Activated CD4-positive, alpha-beta T cell treated with anti-CD3 and anti-CD28 coated beads for 36 hours (primary cell): Measurements from ENCODE around the gene ETS1. TPM values are rescaled to one million over a fixed set of nuclear protein-coding genes. Genes with fewer than 3 reads are reported as not detected.

Experiments used
- ATAC-seq: fragments of 200-7000 bp; cut with Tn5 transposase; one replicate; pipeline ENCODE4 v1.10.0; 2021; ENCODE audit warnings: mild to moderate bottlenecking, moderate library complexity
- CTCF ChIA-PET: fragments of 350-600 bp; sonication (Branson Sonifier 250); formaldehyde crosslinking; loops from one replicate; lab custom pipeline; 2021; ENCODE audit warnings: antibody characterized with exemption; lab: Charles Lee
- POLR2A ChIA-PET: fragments of 350-600 bp; sonication (Branson Sonifier 250); formaldehyde crosslinking; loops from one replicate; lab custom pipeline; 2021; ENCODE audit warnings: antibody characterized with exemption, inconsistent platforms; lab: Charles Lee
- DNase-seq: peaks from one replicate; pipeline ENCODE4 v3.0.0-alpha.2; 2020
- H3K27ac Mint-ChIP-seq: one replicate; pipeline ENCODE4 v1.8.0; 2021; ENCODE audit warnings: mixed read lengths
- H3K27me3 Mint-ChIP-seq: one replicate; pipeline ENCODE4 v1.8.0; 2021; ENCODE audit warnings: mixed read lengths
- H3K36me3 Mint-ChIP-seq: one replicate; pipeline ENCODE4 v1.8.0; 2021; ENCODE audit warnings: low read depth, mixed read lengths
- H3K4me1 Mint-ChIP-seq: one replicate; pipeline ENCODE4 v1.8.0; 2021; ENCODE audit warnings: mixed read lengths
- H3K4me3 Mint-ChIP-seq: one replicate; pipeline ENCODE4 v1.8.0; 2021; ENCODE audit warnings: mild to moderate bottlenecking, moderate library complexity, mixed read lengths
- H3K9me3 Mint-ChIP-seq: one replicate; pipeline ENCODE4 v1.8.0; 2021; ENCODE audit warnings: low read depth, mixed read lengths
- intact Hi-C, 2 experiments: fragments of 100-400 bp; cut with DNase I in 1 of 2; cut with micrococcal nuclease in 1 of 2; formaldehyde crosslinking; loops; one replicate each; pipeline versions ENCODE4 v1.14.2 to v1.15.1; 2022 to 2024; cut with DNase I, micrococcal nuclease
- total RNA-seq, 2 experiments: library from RNA; stranded (reverse); gene quantifications; one replicate each; pipeline ENCODE4 v1.2.3, GENCODE V29; 2021

The ETS1 gene
- total RNA-seq, 2 experiments from 2014 or later, result 410 to 449 TPM

- H3K36me3 Mint-ChIP-seq, result peaks cover 2% of the 10 kb centered on the region
- DNase-seq (no peak), ATAC-seq (no peak)
- ChIA-PET CTCF (no interaction called here), POLR2A (no interaction called here)
- intact Hi-C loops, result no loop called here
- no peak overlapping the region for H3K27ac Mint-ChIP-seq
- no peaks in the 10 kb centered on the region for H3K9me3 Mint-ChIP-seq
- H3K4me3 Mint-ChIP-seq, result no peak overlapping the region
- H3K27me3 Mint-ChIP-seq, result no peaks in the 10 kb centered on the region
- peaks cover 30% of the 10 kb centered on the region for H3K4me1 Mint-ChIP-seq
These were observed 16.7 kb downstream of the ETS1 start for GRCh38 chr11:128570632-128571031.

GRCh38 chr11:128569291-128569690 is 18.1 kb downstream of the ETS1 start:
- intact Hi-C loops, result no loop called here
- H3K27me3 Mint-ChIP-seq, result no peaks in the 10 kb centered on the region
- H3K9me3 Mint-ChIP-seq, result no peaks in the 10 kb centered on the region
- H3K4me3 Mint-ChIP-seq, result no peak overlapping the region
- DNase-seq (no peak), ATAC-seq (no peak)
- no peak overlapping the region for H3K27ac Mint-ChIP-seq
- CTCF ChIA-PET, result interaction anchor here (0.8 to 1.1 kb wide), 2 partner anchors 31 to 39 kb away, joined by 3 read pairs; no protein-coding TSS in a partner anchor
- POLR2A ChIA-PET, result no interaction called here
- peaks cover 2% of the 10 kb centered on the region for H3K36me3 Mint-ChIP-seq
- H3K4me1 Mint-ChIP-seq, result peaks cover 17% of the 10 kb centered on the region

- peaks cover under 1% of the 10 kb centered on the region for H3K36me3 Mint-ChIP-seq
- no peaks in the 10 kb centered on the region for H3K27me3 Mint-ChIP-seq
- H3K27ac Mint-ChIP-seq, result no peak overlapping the region
- peak; percentile 59 for DNase-seq
- ChIA-PET CTCF (no interaction called here), POLR2A (no interaction called here)
- H3K4me1 Mint-ChIP-seq, result peaks cover 14% of the 10 kb centered on the region
- no peak overlapping the region for H3K4me3 Mint-ChIP-seq
- intact Hi-C loops, result no loop called here
- ATAC-seq, result peak; percentile 87
- no peaks in the 10 kb centered on the region for H3K9me3 Mint-ChIP-seq
These were observed 19.1 kb downstream of the ETS1 start for GRCh38 chr11:128568166-128568778.

- Mint-ChIP-seq H3K27me3 (no peaks in the 10 kb centered on the region), H3K4me3 (no peak overlapping the region), H3K27ac (no peak overlapping the region), H3K36me3 (no peaks in the 10 kb centered on the region), H3K4me1 (peaks cover 12% of the 10 kb centered on the region), H3K9me3 (no peaks in the 10 kb centered on the region)
- ATAC-seq, result no peak
- ChIA-PET POLR2A (interaction anchor here (0.6 kb wide), 1 partner anchor 72 kb away, joined by 6 read pairs; no protein-coding TSS in a partner anchor), CTCF (interaction anchor here (0.8 kb wide), 1 partner anchor 63 kb away, joined by 3 read pairs; no protein-coding TSS in a partner anchor)
- intact Hi-C loops, result no loop called here
- DNase-seq, result no peak
These were observed 20.2 kb downstream of the ETS1 start for GRCh38 chr11:128567130-128567529.

- ChIA-PET CTCF (no interaction called here), POLR2A (no interaction called here)
- H3K4me1 Mint-ChIP-seq, result peaks cover 12% of the 10 kb centered on the region
- no peaks in the 10 kb centered on the region for H3K9me3 Mint-ChIP-seq
- no peak overlapping the region for H3K4me3 Mint-ChIP-seq
- intact Hi-C loops, result no loop called here
- no peaks in the 10 kb centered on the region for H3K36me3 Mint-ChIP-seq
- ATAC-seq (no peak), DNase-seq (no peak)
- no peaks in the 10 kb centered on the region for H3K27me3 Mint-ChIP-seq
- no peak overlapping the region for H3K27ac Mint-ChIP-seq
These were observed 21.5 kb downstream of the ETS1 start for GRCh38 chr11:128565881-128566280.

- ChIA-PET CTCF (no interaction called here), POLR2A (no interaction called here)
- DNase-seq (no peak), ATAC-seq (no peak)
- no peak overlapping the region for H3K4me3 Mint-ChIP-seq
- no peak overlapping the region for H3K27ac Mint-ChIP-seq
- H3K36me3 Mint-ChIP-seq, result no peaks in the 10 kb centered on the region
- intact Hi-C loops, result no loop called here
- H3K4me1 Mint-ChIP-seq, result peaks cover 19% of the 10 kb centered on the region
- no peaks in the 10 kb centered on the region for H3K27me3 Mint-ChIP-seq
- no peaks in the 10 kb centered on the region for H3K9me3 Mint-ChIP-seq
These were observed 22.6 kb downstream of the ETS1 start for GRCh38 chr11:128564642-128565245.

GRCh38 chr11:128563942-128564641 is 23.3 kb downstream of the ETS1 start:
- no peak for DNase-seq
- CTCF ChIA-PET, result interaction anchor here (0.6 kb wide), 1 partner anchor 39 kb away, joined by 3 read pairs; no protein-coding TSS in a partner anchor
- Mint-ChIP-seq H3K4me1 (peaks cover 24% of the 10 kb centered on the region), H3K27ac (no peak overlapping the region), H3K27me3 (no peaks in the 10 kb centered on the region), H3K4me3 (no peak overlapping the region), H3K9me3 (no peaks in the 10 kb centered on the region), H3K36me3 (peaks cover under 1% of the 10 kb centered on the region)
- POLR2A ChIA-PET, result no interaction called here
- intact Hi-C loops, result no loop called here
- ATAC-seq, result no peak

GRCh38 chr11:128563308-128563707 is 24.1 kb downstream of the ETS1 start:
- H3K27ac Mint-ChIP-seq, result no peak overlapping the region
- ChIA-PET CTCF (interaction anchor here (0.6 kb wide), 1 partner anchor 38 kb away, joined by 3 read pairs; no protein-coding TSS in a partner anchor), POLR2A (no interaction called here)
- ATAC-seq (no peak), DNase-seq (no peak)
- H3K36me3 Mint-ChIP-seq, result peaks cover 2% of the 10 kb centered on the region
- H3K9me3 Mint-ChIP-seq, result no peaks in the 10 kb centered on the region
- H3K4me1 Mint-ChIP-seq, result peaks cover 20% of the 10 kb centered on the region
- H3K4me3 Mint-ChIP-seq, result no peak overlapping the region
- no peaks in the 10 kb centered on the region for H3K27me3 Mint-ChIP-seq
- intact Hi-C loops, result no loop called here

GRCh38 chr11:128559496-128560103 is 27.8 kb downstream of the ETS1 start:
- Mint-ChIP-seq H3K4me3 (no peak overlapping the region), H3K27me3 (no peaks in the 10 kb centered on the region), H3K27ac (no peak overlapping the region), H3K4me1 (peaks cover 16% of the 10 kb centered on the region), H3K9me3 (no peaks in the 10 kb centered on the region), H3K36me3 (peaks cover 2% of the 10 kb centered on the region)
- ATAC-seq (peak; percentile 91), DNase-seq (peak; percentile 58)
- ChIA-PET CTCF (no interaction called here), POLR2A (interaction anchor here (0.5 kb wide), 1 partner anchor 49 kb away, joined by 3 read pairs; no protein-coding TSS in a partner anchor)
- intact Hi-C loops, result no loop called here

GRCh38 chr11:128555606-128556005 is 31.8 kb downstream of the ETS1 start:
- Mint-ChIP-seq H3K27me3 (no peaks in the 10 kb centered on the region), H3K36me3 (peaks cover 2% of the 10 kb centered on the region), H3K4me1 (peaks cover 52% of the 10 kb centered on the region), H3K9me3 (no peaks in the 10 kb centered on the region), H3K4me3 (no peak overlapping the region), H3K27ac (no peak overlapping the region)
- no peak for ATAC-seq
- intact Hi-C loops, result loop anchor here in 1 of 2 experiments (2.0 kb wide), 1 partner anchor 79 kb away; no protein-coding TSS in a partner anchor
- DNase-seq, result no peak
- ChIA-PET CTCF (interaction anchor here (1.3 to 2.8 kb wide), 2 partner anchors 21 to 76 kb away, joined by 4 to 9 read pairs; no protein-coding TSS in a partner anchor), POLR2A (no interaction called here)
